Measurements from ENCODE around the gene POMP.

GRCh38 chr13:28710161-28710560, 51.2 kb downstream of the POMP start:
- no peak for TF ChIP-seq CTCF (IDR thresholded peaks at IDR 0.05; ENCODE audit: insufficient read depth, low read depth, low read length)
- TF ChIP-seq EZH2 (IDR thresholded peaks at IDR 0.05; ENCODE audit: insufficient read depth, low read length) = no peak
